Raji (cell line): ENCODE data around the gene LRRC7.

Source experiments
- POLR2A ChIP-seq: IDR thresholded peaks from 2 replicates; pipeline ENCODE4 v1.6.1; 2011; ENCODE audit warnings: low read depth, low read length, control low read depth; ENCODE audit not compliant: insufficient read depth

The LRRC7 gene

GRCh38 chr1:70042090-70042731 is 474.5 kb downstream of the LRRC7 start:
- no peak for TF ChIP-seq POLR2A

GRCh38 chr1:70043804-70044203 is 476.1 kb downstream of the LRRC7 start:
- TF ChIP-seq POLR2A = no peak

GRCh38 chr1:70044832-70045231 is 477.1 kb downstream of the LRRC7 start:
- no peak for TF ChIP-seq POLR2A

GRCh38 chr1:70048336-70049094 is 480.8 kb downstream of the LRRC7 start:
- TF ChIP-seq POLR2A = no peak

- no peak for TF ChIP-seq POLR2A
These were observed 484.2 kb downstream of the LRRC7 start for GRCh38 chr1:70051926-70052325.

GRCh38 chr1:70057500-70057899 is 489.8 kb downstream of the LRRC7 start:
- no peak for TF ChIP-seq POLR2A

- no peak for TF ChIP-seq POLR2A
These were observed 493.5 kb downstream of the LRRC7 start for GRCh38 chr1:70061231-70061630.

GRCh38 chr1:70063861-70064260 is 496.1 kb downstream of the LRRC7 start:
- no peak for TF ChIP-seq POLR2A

- TF ChIP-seq POLR2A = no peak
These were observed 499.0 kb downstream of the LRRC7 start for GRCh38 chr1:70066711-70067110.

GRCh38 chr1:70071601-70072000 is 503.9 kb downstream of the LRRC7 start:
- TF ChIP-seq POLR2A = no peak

- no peak for TF ChIP-seq POLR2A
These were observed 504.6 kb downstream of the LRRC7 start for GRCh38 chr1:70072231-70072751.

- no peak for TF ChIP-seq POLR2A
These were observed 508.0 kb downstream of the LRRC7 start for GRCh38 chr1:70075761-70076160.

- TF ChIP-seq POLR2A = no peak
These were observed 509.3 kb downstream of the LRRC7 start for GRCh38 chr1:70077066-70077465.

- TF ChIP-seq POLR2A = no peak
These were observed 511.8 kb downstream of the LRRC7 start for GRCh38 chr1:70079546-70079945.

- TF ChIP-seq POLR2A = no peak
These were observed 515.8 kb downstream of the LRRC7 start for GRCh38 chr1:70083519-70083918.

GRCh38 chr1:70084314-70084915 is 516.7 kb downstream of the LRRC7 start:
- no peak for TF ChIP-seq POLR2A

- TF ChIP-seq POLR2A = no peak
These were observed 517.8 kb downstream of the LRRC7 start for GRCh38 chr1:70085521-70085920.

- no peak for TF ChIP-seq POLR2A
These were observed 519.2 kb downstream of the LRRC7 start for GRCh38 chr1:70086897-70087296.
